ENCODE results near the gene WWP2.
"Not testable (repeated sequence)": the region's sequence is repeated elsewhere in the genome, so short reads cannot be mapped to it uniquely, and the experiment has no call there.

WWP2 gene

GRCh38 chr16:69952116-69952515, 190.0 kb downstream of the WWP2 start:
- not testable (repeated sequence) for DNase-seq

GRCh38 chr16:69952572-69953355, 190.6 kb downstream of the WWP2 start:
- DNase-seq = not testable (repeated sequence)

- not testable (repeated sequence) for DNase-seq
These were observed 192.1 kb downstream of the WWP2 start for GRCh38 chr16:69954241-69954640.

GRCh38 chr16:69963312-69963711, 201.2 kb downstream of the WWP2 start:
- not testable (repeated sequence) for DNase-seq

GRCh38 chr16:69964960-69965660, 203.0 kb downstream of the WWP2 start:
- DNase-seq = not testable (repeated sequence)

- DNase-seq = not testable (repeated sequence)
These were observed 203.5 kb downstream of the WWP2 start for GRCh38 chr16:69965661-69966054.

GRCh38 chr16:69967688-69968087, 205.6 kb downstream of the WWP2 start:
- DNase-seq = not testable (repeated sequence)

- not testable (repeated sequence) for DNase-seq
These were observed 206.0 kb downstream of the WWP2 start for GRCh38 chr16:69968125-69968524.

- not testable (repeated sequence) for DNase-seq
These were observed 207.5 kb downstream of the WWP2 start for GRCh38 chr16:69969657-69970056.

- not testable (repeated sequence) for DNase-seq
These were observed 210.0 kb downstream of the WWP2 start for GRCh38 chr16:69972120-69972519.

GRCh38 chr16:69972935-69973334, 210.8 kb downstream of the WWP2 start:
- not testable (repeated sequence) for DNase-seq

- not testable (repeated sequence) for DNase-seq
These were observed 223.1 kb downstream of the WWP2 start for GRCh38 chr16:69985196-69985595.

Measured in NCI-H345 (cell line).